NCI-H2227 (cell line): ENCODE data around the gene ENOPH1.
A peak's percentile ranks its signal among the peaks of the same experiment; 100 is the strongest.

ENCODE experiments used
- DNase-seq: peaks from one replicate; lab custom pipeline; 2025; ENCODE audit not compliant: unreplicated experiment; lab: John Stamatoyannopoulos, UW

The ENOPH1 gene

GRCh38 chr4:82425478-82425877 lies 4.9 kb upstream of the ENOPH1 start:
- no peak for DNase-seq

- no peak for DNase-seq
Observed at GRCh38 chr4:82428526-82428968, 1.8 kb upstream of the ENOPH1 start.

- DNase-seq = peak; percentile 94
Observed at GRCh38 chr4:82428969-82429727, 1.2 kb upstream of the ENOPH1 start.

GRCh38 chr4:82429728-82430192 lies 630 bp upstream of the ENOPH1 start:
- DNase-seq = no peak

DNA sequence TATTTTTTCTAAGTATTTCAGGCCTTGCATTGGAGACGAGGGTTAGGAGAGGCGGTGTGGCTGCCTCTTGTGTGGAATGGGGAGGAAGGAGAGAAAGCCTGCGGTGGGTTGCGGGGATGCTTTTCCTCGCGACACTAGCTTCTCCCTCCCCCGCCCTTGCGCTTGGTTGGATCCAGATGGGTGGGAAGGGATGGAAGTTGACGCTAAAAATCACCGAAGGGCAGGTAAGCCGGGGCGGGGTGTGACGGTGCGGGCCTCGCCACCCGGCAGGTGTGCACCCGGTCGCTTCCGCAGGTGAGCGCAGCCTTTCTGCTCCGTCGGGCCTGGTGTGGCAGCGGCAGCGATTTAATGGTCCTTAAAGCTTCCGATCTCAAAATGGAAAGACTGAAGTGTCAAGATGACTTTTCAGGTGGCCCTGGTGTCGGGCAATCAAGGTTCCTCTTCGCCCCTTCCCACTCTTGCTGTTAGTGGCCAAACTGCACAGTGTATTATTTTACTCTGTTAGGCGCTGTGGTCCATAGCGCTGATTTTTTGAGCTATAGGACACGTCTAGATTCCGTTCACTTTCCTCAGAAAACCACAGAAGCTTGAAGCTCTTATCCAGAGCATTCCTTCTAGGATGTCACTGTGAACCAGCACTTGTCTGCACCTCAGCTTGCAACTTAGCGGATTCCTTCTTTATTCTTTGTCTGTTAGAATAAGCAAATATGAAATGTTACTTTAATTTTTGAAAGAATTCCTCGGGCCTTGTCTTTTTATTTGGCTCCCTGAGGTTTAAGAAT lies 765 bp downstream of the ENOPH1 start:
- peak; percentile 61 for DNase-seq

- DNase-seq = no peak
Observed at GRCh38 chr4:82431831-82432230, 1.4 kb downstream of the ENOPH1 start.

DNA sequence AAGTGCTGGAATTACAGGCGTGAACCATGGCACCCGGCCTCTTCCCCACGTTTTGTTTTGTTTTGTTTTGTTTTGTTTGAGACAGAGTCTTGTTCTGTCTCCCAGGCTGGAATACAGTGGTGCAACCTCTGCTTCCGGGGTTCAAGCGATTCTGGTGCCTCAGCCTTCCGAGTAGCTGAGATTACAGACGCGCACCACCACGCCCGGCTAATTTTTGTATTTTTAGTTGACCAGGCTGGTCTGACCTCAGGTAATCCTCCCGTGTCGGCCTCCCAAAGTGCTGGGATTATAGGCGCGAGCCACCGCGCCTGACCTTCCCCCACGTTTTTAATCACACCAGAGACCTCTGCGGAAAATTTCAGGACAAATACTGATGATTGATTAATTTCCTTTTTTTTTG lies 2.2 kb downstream of the ENOPH1 start:
- no peak for DNase-seq

- no peak for DNase-seq
Observed at GRCh38 chr4:82433791-82434190, 3.4 kb downstream of the ENOPH1 start.

- DNase-seq = no peak
Observed at GRCh38 chr4:82434949-82435348, 4.6 kb downstream of the ENOPH1 start.

DNA sequence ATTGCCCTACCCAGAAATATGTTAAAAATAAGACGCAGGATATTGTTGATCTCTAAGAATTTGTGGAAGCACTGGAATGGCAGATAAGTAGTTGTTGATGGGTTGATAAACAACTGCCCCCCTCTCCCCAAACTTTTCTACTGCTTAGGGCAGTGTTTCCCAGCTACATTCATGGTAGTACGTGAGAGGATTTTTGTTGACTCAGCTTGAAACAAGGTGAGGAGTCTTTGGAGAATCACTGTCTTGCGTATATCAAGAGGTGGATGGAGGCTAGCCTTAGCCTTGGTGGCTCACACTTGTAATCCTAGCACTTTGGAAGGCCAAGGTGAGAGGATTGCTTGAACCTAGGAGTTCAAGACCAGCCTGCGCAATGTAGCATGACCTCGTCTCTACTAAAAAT lies 5.7 kb downstream of the ENOPH1 start:
- DNase-seq = no peak

DNA sequence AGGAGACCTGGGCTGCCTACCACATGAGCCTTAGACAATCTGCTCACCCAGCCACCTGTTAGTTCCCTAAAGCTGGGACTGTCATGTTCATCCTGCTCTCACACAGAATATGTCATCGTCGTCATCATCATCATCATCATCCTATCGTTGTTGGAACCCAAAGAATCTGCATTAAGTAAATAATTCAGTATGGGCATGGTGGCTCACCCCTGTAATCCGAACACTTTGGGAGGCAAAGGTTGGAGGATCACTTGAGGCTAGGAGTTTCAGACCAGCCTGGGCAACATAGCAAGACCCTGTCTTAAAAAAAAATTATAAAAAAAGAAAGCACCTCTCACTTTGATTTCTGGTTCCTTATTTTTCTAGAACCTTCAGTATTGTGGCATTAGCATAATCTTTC lies 6.4 kb downstream of the ENOPH1 start:
- no peak for DNase-seq

- no peak for DNase-seq
Observed at GRCh38 chr4:82437285-82438005, 7.1 kb downstream of the ENOPH1 start.

- DNase-seq = no peak
Observed at GRCh38 chr4:82439088-82439487, 8.7 kb downstream of the ENOPH1 start.

- no peak for DNase-seq
Observed at GRCh38 chr4:82447886-82448285, 17.5 kb downstream of the ENOPH1 start.

DNA sequence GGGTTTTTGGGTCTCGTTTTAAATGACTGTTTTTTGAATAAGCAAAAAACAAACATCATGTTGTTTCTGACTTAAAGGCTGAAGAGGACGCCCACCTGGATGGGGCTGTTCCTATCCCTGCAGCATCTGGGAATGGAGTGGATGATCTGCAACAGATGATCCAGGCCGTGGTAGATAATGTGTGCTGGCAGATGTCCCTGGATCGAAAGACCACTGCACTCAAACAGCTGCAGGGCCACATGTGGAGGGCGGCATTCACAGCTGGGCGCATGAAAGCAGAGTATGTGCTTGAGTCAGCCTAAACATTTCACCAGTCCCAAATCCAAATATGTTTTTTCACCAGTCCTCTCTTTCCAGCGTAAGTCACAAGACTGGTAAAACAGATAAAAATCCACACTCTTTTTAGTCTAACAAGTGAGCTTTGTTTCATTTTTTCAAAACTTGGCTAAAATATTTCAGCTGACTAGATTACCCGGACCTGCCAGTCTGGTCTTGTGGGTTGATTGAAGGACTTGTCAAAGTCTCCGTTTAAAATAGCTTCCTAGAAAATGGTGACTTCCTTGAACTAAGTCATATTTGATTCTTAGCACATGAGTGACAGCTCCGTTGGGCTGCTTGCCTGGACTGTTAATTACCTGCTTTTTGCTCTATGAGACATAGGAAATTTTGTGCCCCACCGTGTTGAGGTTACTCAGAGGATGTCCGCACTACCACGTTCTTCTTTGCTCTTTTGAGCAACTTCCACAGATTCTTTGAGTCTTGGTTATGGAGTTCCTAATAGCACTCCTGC lies 20.8 kb downstream of the ENOPH1 start:
- no peak for DNase-seq

DNA sequence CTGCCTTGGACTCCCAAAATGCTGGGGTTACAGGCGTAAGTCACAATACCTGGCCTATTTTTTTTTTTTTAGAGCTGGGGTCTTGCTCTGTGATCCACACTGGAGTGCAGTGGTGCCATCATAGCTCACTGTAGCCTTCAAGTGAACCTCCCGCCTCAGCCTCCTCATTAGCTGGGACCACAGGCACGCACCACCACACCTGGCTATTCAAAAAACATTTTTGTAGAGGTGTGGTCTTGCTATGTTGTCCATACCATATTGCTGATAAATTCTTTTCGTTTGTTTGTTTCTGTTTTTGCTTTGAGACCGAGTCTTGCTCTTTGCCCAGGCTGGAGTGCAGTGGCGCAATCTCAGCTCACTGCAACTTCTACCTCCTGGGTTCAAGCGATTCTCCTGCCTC lies 21.6 kb downstream of the ENOPH1 start:
- DNase-seq = no peak

DNA sequence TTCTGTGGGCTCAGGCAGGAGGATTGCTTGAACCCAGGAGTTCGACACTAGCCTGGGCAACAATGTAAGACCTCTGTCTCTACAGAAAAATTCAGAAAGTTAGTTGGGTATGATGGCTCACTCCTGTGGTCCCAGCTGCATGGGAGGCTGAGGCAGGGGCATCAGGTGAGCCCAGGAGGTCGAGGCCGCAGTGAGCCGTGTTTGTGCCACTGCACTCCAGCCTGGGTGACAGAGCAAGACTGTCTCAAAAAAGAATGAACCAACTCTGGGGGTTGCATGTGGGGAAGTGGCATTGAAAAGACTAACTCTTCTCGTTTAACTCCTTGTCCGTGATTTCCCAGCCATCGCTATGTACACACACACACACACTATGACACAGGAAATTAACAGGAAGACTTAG lies 26.9 kb downstream of the ENOPH1 start:
- DNase-seq = no peak

DNA sequence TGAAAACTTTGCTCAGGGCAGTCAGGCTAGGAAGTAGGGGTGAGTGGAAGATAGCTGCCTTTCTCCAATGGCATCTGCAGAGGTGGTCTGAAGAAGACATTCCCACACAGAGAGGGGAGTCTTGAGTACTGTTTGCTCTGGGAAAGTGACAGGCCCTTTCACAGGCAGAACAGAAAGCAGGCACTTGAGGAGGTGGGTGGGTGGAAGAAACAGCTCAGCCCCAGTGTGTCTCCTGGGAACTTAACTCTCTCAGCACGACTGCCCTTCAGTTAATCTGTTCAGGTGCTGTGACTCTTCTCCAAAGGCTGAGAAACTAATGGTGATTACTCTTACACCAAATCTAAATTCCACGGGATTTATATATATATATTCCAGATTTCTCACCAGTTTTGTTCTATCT lies 28.3 kb downstream of the ENOPH1 start:
- no peak for DNase-seq

DNA sequence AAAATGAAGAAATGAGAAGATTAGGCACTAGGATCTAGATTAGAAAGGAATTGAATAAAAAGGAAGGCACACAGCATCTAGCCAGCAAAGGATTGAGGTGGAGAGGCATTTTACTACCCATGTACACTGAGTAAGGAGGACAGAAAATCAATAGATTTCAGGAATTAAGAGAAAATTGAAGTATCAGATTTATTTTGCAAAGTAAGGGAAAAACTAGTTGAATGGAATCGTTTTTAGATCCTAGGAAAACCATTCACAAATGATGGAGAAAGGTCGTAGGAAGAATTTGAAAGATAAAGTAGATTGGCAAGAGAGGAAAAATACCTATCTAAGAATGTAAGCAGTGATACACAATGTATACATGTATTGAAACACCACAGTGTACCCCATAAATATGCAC lies 31.3 kb downstream of the ENOPH1 start:
- no peak for DNase-seq

- peak; percentile 89 for DNase-seq
Observed at GRCh38 chr4:82462415-82462831, 32.0 kb downstream of the ENOPH1 start.

GRCh38 chr4:82463221-82463620 lies 32.8 kb downstream of the ENOPH1 start:
- no peak for DNase-seq
